ENCODE data around the gene PDE4B.

Gene PDE4B

GRCh38 chr1:66262208-66262963 lies 469.7 kb downstream of the PDE4B start:
- no peak for DNase-seq (ENCODE audit: low read depth, low spot score)
- H3K4me3 ChIP-seq (ENCODE audit: low read depth, low read length), result no peak overlapping the region
- no peak for TF ChIP-seq CTCF (IDR thresholded peaks at IDR 0.05; ENCODE audit: low read depth, low read length)
- in situ Hi-C loops (cut with HindIII; ENCODE audit: low sequenced_read_pairs), result loop anchor here (25.0 kb wide), 1 partner anchor 175 kb away; no protein-coding TSS in a partner anchor

- TF ChIP-seq CTCF (IDR thresholded peaks at IDR 0.05; ENCODE audit: low read depth, low read length), result no peak
- in situ Hi-C loops (cut with HindIII; ENCODE audit: low sequenced_read_pairs), result loop anchor here (25.0 kb wide), 1 partner anchor 172 kb away; no protein-coding TSS in a partner anchor
- H3K4me3 ChIP-seq (ENCODE audit: low read depth, low read length), result no peak overlapping the region
- no peak for DNase-seq (ENCODE audit: low read depth, low spot score)
These were observed 472.6 kb downstream of the PDE4B start for GRCh38 chr1:66265268-66265667.

GRCh38 chr1:66265796-66266195 lies 473.1 kb downstream of the PDE4B start:
- in situ Hi-C loops (cut with HindIII; ENCODE audit: low sequenced_read_pairs), result loop anchor here (25.0 kb wide), 1 partner anchor 172 kb away; no protein-coding TSS in a partner anchor
- no peak overlapping the region for H3K4me3 ChIP-seq (ENCODE audit: low read depth, low read length)
- no peak for TF ChIP-seq CTCF (IDR thresholded peaks at IDR 0.05; ENCODE audit: low read depth, low read length)
- DNase-seq (ENCODE audit: low read depth, low spot score), result no peak

GRCh38 chr1:66266350-66266749 lies 473.7 kb downstream of the PDE4B start:
- DNase-seq (ENCODE audit: low read depth, low spot score), result no peak
- TF ChIP-seq CTCF (IDR thresholded peaks at IDR 0.05; ENCODE audit: low read depth, low read length), result no peak
- no peak overlapping the region for H3K4me3 ChIP-seq (ENCODE audit: low read depth, low read length)
- in situ Hi-C loops (cut with HindIII; ENCODE audit: low sequenced_read_pairs), result loop anchor here (25.0 kb wide), 1 partner anchor 171 kb away; no protein-coding TSS in a partner anchor

- H3K4me3 ChIP-seq (ENCODE audit: low read depth, low read length), result no peak overlapping the region
- in situ Hi-C loops (cut with HindIII; ENCODE audit: low sequenced_read_pairs), result loop anchor here (25.0 kb wide), 1 partner anchor 171 kb away; no protein-coding TSS in a partner anchor
- TF ChIP-seq CTCF (IDR thresholded peaks at IDR 0.05; ENCODE audit: low read depth, low read length), result no peak
- no peak for DNase-seq (ENCODE audit: low read depth, low spot score)
These were observed 474.1 kb downstream of the PDE4B start for GRCh38 chr1:66266756-66267155.

- TF ChIP-seq CTCF (IDR thresholded peaks at IDR 0.05; ENCODE audit: low read depth, low read length), result no peak
- in situ Hi-C loops (cut with HindIII; ENCODE audit: low sequenced_read_pairs), result loop anchor here (25.0 kb wide), 1 partner anchor 170 kb away; no protein-coding TSS in a partner anchor
These were observed 474.7 kb downstream of the PDE4B start for GRCh38 chr1:66267201-66267940.

More at GRCh38 chr1:66267201-66267940, 474.7 kb downstream of the PDE4B start:
- DNase-seq (ENCODE audit: low read depth, low spot score), result no peak
- H3K4me3 ChIP-seq (ENCODE audit: low read depth, low read length), result no peak overlapping the region

Measured in astrocyte of the spinal cord (primary cell).